Measurements from ENCODE around the gene SHISA8. TPM values are rescaled to one million over a fixed set of nuclear protein-coding genes. Genes with fewer than 3 reads are reported as not detected.

The SHISA8 gene
- total RNA-seq, 1 donor from 2014 or later: not detected

GRCh38 chr22:41920271-41920976 is 5.5 kb upstream of the SHISA8 start:
- Histone ChIP-seq H3K9me3 (no peaks in the 10 kb centered on the region), H3K4me1 (peaks cover 16% of the 10 kb centered on the region), H3K27ac (no peak overlapping the region), H3K4me3 (peak overlapping the region; percentile 44 to 48), H3K36me3 (no peaks in the 10 kb centered on the region), H3K27me3 (peaks cover 9% of the 10 kb centered on the region)
- intact Hi-C loops (cut with DNase I): no loop called here
- TF ChIP-seq POLR2AphosphoS5 (IDR thresholded peaks at IDR 0.05; ENCODE audit: insufficient read depth in 1 of 2, low read depth in 1 of 2) (no peak), POLR2A (IDR thresholded peaks at IDR 0.05) (no peak), CTCF (IDR thresholded peaks at IDR 0.05) (no peak)
- DNase-seq (ENCODE audit: extremely low spot score in 2 of 2): no peak

DNA sequence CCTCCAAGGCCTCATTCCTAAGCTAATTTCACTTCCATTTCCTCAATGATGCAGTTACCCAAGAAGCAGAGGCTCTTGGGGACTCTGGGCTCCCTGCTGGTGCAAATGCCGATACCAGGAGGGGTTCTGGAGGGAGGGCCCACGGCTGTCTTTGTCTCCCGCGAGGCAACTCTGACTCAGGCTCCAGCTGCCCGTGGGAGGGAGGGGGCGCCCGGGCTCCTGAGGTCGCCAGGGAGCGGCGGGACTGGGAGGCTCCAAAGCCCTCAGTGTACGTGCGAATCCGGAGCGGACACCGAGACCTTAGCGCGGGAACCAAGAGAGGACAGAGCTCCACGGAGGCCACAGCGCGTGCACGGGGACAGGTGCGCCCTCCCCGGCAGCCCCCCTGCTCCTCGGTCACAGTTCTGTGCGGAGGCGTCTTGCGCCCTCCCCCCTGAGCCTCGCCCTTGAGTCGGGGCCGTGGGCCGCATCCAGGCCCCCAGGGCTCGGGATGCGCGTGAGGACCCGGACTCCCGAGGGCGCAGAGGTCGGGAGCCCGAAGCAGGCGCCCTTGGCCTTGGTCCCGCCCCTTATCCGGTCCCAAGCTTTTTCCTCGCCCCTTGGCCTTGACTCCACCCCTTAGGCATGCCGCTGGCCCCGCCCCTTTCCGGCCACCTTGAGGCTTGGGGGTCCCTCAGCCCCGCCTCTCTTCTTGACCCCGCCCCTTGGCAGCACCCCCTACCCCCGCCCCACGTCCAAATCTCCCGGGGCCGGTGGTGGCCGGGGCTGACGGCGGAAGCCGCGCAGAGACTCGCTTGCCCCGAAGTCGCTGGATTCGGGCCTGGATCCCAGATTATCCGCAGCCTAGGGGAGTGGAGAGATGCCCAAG is 4.7 kb upstream of the SHISA8 start:
- Histone ChIP-seq H3K9me3 (no peaks in the 10 kb centered on the region), H3K4me3 (peak overlapping the region; percentile 44 to 48), H3K4me1 (peaks cover 24% of the 10 kb centered on the region), H3K27ac (no peak overlapping the region), H3K27me3 (peaks cover 17% of the 10 kb centered on the region), H3K36me3 (no peaks in the 10 kb centered on the region)
- no peak for TF ChIP-seq CTCF (IDR thresholded peaks at IDR 0.05)
- no peak for TF ChIP-seq POLR2A (IDR thresholded peaks at IDR 0.05)
- no peak for TF ChIP-seq POLR2AphosphoS5 (IDR thresholded peaks at IDR 0.05; ENCODE audit: insufficient read depth in 1 of 2, low read depth in 1 of 2)
- no peak for DNase-seq (ENCODE audit: extremely low spot score in 2 of 2)
- intact Hi-C loops (cut with DNase I): no loop called here

DNA sequence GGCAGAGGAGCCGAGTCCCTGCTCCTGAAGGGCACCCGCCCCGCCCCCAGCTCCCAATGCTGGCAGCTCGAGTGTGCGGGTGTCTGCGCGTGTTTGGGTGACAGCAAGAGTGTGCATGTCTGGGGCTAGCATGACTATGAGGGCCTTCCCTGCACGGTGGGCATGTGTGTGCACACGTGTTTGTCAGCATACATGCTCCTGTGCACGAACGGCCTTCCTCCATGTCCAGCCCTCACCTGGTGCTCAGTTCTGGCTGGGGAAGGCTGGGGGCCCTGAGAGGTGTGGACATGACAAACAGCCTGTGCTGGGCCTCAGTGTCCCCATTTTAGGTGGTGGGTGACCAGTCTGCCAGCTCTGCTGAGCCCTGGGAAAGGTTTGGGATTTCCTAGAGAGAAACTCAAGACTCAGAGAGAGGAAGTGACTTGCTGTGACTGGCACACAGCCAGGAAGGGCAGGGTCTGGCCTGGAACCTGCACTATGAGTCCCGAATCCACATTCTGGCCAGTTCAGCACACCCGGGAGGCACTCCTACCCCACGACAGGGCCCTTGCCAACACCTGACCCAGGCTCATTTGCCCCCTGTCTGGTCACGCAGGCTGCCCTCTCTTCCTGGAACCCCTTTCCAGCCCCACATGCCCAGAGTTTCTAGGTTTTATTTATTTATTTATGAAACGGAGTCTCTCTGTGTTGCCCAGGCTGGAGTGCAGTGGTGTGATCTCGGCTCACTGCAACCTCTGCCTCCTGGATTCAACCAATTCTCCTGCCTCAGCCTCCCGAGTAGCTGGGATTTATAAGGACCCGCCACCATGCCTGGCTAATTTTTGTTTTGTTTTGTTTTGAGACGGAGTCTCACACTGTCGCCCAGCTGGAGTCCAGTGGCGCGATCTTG is 3.3 kb upstream of the SHISA8 start:
- no peak for DNase-seq (ENCODE audit: extremely low spot score in 2 of 2)
- Histone ChIP-seq H3K4me1 (peaks cover 24% of the 10 kb centered on the region), H3K36me3 (no peaks in the 10 kb centered on the region), H3K9me3 (no peaks in the 10 kb centered on the region), H3K4me3 (no peak overlapping the region), H3K27me3 (peaks cover 20% of the 10 kb centered on the region), H3K27ac (no peak overlapping the region)
- intact Hi-C loops (cut with DNase I): no loop called here
- TF ChIP-seq POLR2AphosphoS5 (IDR thresholded peaks at IDR 0.05; ENCODE audit: insufficient read depth in 1 of 2, low read depth in 1 of 2) (no peak), POLR2A (IDR thresholded peaks at IDR 0.05) (no peak), CTCF (IDR thresholded peaks at IDR 0.05) (no peak)

- Histone ChIP-seq H3K36me3 (no peaks in the 10 kb centered on the region), H3K4me3 (no peak overlapping the region), H3K4me1 (peaks cover 24% of the 10 kb centered on the region), H3K9me3 (no peaks in the 10 kb centered on the region), H3K27ac (no peak overlapping the region), H3K27me3 (peaks cover 25% of the 10 kb centered on the region)
- intact Hi-C loops (cut with DNase I): no loop called here
- TF ChIP-seq CTCF (IDR thresholded peaks at IDR 0.05) (no peak), POLR2AphosphoS5 (IDR thresholded peaks at IDR 0.05; ENCODE audit: insufficient read depth in 1 of 2, low read depth in 1 of 2) (no peak), POLR2A (IDR thresholded peaks at IDR 0.05) (no peak)
- DNase-seq (ENCODE audit: extremely low spot score in 2 of 2): no peak
Observed at GRCh38 chr22:41917375-41917902, 2.6 kb upstream of the SHISA8 start.

Measured in vagina (tissue), 2 donors.